ENCODE results near the gene MT1F. TPM values are rescaled to one million over a fixed set of nuclear protein-coding genes. Genes with fewer than 3 reads are reported as not detected.
A peak's percentile ranks its signal among the peaks of the same experiment; 100 is the strongest.

Gene MT1F
- total RNA-seq, 1 donor from 2014 or later, result 11.0 TPM

- no peak for DNase-seq (ENCODE audit: low read depth)
Observed at GRCh38 chr16:56625943-56626654, 31.7 kb upstream of the MT1F start.

GRCh38 chr16:56626685-56627084 is 31.1 kb upstream of the MT1F start:
- DNase-seq (ENCODE audit: low read depth), result no peak

DNA sequence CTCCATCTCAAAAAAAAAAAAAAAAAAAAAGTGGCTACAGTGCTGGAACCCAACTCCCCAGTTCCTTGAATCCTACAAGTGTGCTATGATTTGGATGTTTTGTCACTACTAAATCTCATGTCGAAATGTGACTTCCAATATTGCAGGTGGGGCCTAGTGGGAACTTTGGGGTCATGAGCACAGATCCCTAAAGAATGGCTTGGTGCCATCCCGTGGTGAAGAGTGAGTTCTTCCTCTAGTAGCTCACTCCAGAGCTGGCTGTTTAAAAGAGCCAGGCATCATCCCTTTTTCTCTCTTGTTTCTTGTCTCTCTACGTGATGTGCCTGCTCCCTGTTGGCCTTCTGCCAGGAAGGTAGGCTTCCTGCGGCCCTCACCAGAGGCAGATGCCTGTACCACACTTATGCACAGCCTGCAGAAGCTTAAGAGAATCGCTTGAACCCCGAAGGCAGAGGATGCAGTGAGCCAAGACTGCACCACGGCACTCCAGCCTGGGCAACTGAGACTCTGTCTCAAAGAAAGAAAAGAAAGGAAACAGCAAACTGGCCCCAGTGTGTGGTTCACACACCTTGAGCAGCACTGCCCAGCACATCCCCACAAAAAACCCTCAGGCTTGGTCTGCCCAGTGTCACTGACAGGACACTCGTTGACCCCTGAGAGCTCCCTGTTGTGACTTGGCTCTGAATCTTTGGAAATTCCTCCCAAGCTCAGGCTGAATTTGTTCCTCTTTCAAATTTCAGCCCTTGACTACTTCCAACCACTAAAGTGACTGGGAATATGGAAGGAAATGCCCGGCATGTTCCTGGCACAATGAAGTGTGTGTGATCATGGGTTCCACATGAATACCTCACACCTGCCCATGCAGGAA is 29.0 kb upstream of the MT1F start:
- peak; percentile 50 for DNase-seq (ENCODE audit: low read depth)

- DNase-seq (ENCODE audit: low read depth), result no peak
Observed at GRCh38 chr16:56629531-56629930, 28.2 kb upstream of the MT1F start.

DNA sequence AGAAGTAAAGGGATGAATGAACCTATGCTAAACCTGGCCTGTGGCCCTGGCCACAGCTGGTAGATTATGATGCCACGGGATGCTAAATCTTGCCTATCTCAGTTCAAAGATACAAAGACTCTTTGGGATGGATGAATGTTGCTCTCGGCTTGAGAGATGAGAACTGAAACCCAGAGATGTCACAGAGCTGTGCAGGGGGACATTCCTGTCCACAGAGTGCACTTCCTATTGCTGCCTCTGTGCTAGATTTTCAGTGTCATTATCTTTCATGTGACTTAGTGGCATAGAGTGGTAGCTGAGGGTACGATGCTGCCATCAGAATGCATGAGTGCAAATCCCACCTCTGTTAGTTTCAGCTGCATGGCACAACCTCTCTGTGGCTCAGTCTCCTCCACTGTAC is 27.6 kb upstream of the MT1F start:
- no peak for DNase-seq (ENCODE audit: low read depth)

- no peak for DNase-seq (ENCODE audit: low read depth)
Observed at GRCh38 chr16:56631197-56631596, 26.6 kb upstream of the MT1F start.

DNA sequence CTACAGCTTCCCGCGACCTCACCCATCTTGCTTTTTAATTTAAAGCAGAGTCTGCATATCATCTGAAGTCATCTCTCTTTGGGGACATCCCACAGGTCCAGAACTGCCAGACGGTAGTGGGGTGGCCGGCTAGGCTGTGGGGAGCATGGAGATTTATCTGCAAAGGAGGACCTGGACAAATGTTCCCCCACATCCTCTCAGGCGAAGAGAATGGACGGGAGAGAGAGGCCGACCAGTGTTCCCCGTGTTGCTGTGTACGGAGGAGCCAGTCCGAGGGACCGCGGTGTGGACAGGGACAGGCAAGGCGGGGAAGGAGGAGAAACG is 26.0 kb upstream of the MT1F start:
- DNase-seq (ENCODE audit: low read depth), result no peak

GRCh38 chr16:56632156-56632847 is 25.5 kb upstream of the MT1F start, which contains the start of gene MT1M:
Gene MT1M (plus strand): TSS chr16:56632659. CDS start chr16:56632732, 73 bp downstream.
- DNase-seq (ENCODE audit: low read depth), result no peak

GRCh38 chr16:56632848-56633365 is 24.9 kb upstream of the MT1F start:
- no peak for DNase-seq (ENCODE audit: low read depth)

DNA sequence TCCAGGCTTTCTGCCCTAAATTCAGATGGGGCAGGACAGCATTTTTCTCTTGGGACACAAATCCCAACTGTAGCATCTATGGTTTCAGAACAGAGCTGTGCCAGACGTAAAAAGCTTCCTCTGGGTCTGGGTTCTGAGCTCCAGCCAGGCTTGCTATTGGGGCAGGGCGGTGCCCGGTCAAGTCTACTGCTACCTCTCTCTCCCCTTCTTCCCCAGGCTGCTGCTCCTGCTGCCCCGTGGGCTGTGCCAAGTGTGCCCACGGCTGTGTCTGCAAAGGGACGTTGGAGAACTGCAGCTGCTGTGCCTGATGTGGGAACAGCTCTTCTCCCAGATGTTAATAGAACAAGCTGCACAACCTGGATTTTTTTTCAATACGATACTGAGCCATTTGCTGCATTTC is 24.2 kb upstream of the MT1F start:
- DNase-seq (ENCODE audit: low read depth), result no peak

DNA sequence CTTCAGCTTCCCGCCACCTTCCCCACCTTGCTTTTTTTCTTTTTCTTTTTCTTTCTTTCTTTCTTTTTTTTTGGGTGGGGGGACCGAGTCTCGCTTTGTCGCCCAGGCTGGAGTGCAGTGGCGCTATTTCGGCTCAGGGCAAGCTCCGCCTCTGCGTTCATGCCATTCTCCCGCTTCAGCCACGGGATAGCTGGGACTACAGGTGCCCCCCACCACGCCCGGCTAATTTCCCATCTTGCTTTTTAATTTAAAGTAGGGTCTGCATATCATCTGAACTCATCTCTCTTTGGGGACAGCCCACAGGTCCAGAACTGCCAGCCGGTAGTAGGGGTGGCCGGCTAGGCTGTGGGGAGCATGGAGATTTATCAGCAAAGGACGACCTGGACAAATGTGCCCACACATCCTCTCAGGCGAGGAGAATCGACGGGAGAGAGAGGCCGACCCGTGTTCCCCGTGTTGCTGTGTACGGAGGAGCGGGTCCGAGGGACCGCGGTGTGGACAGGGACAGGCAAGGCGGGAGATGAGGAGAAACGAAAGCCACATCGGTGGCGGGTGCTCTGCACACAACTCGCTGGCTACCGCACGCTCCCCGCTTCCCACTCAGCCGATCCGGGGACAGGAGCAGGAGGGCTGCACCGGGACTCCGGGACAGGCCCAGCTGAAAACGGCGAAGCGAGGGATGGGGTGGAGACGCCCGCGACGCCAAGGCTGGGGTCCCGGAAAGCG is 22.9 kb upstream of the MT1F start:
- DNase-seq (ENCODE audit: low read depth), result no peak

GRCh38 chr16:56635441-56635967 is 22.3 kb upstream of the MT1F start:
- DNase-seq (ENCODE audit: low read depth), result no peak

DNA sequence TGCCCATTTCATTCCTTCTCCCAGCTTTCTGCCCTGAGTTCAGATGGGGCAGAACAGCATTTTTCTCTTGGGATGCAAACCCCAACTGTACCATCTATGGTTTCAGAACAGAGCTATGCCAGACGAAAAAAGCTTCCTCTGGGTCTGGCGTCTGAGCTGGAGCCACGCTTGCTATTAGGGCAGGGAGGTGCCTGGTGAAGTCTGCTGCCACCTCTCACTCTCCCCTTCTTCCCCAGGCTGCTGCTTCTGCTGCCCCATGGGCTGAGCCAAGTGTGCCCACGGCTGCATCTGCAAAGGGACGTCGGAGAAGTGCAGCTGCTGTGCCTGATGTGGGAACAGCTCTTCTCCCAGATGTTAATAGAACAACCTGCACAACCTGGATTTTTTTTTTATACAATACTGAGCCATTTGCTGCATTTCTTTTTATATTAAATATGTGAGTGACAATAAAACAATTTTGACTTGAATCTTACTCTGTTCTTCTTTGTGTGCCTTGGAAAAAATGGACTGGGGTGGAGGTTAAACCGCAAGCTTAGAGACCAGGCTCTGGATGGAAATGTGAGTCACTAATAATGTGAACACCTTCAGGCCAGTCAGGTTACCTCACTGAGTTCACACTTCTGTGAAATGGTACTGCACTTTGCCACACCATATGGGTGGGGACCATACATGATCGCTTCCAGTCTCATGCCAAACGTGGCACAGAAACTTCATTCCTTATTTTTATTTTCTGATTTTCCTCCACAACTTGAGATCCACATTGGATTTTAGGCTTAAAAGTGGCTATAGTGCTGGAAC is 20.9 kb upstream of the MT1F start:
- no peak for DNase-seq (ENCODE audit: low read depth)

DNA sequence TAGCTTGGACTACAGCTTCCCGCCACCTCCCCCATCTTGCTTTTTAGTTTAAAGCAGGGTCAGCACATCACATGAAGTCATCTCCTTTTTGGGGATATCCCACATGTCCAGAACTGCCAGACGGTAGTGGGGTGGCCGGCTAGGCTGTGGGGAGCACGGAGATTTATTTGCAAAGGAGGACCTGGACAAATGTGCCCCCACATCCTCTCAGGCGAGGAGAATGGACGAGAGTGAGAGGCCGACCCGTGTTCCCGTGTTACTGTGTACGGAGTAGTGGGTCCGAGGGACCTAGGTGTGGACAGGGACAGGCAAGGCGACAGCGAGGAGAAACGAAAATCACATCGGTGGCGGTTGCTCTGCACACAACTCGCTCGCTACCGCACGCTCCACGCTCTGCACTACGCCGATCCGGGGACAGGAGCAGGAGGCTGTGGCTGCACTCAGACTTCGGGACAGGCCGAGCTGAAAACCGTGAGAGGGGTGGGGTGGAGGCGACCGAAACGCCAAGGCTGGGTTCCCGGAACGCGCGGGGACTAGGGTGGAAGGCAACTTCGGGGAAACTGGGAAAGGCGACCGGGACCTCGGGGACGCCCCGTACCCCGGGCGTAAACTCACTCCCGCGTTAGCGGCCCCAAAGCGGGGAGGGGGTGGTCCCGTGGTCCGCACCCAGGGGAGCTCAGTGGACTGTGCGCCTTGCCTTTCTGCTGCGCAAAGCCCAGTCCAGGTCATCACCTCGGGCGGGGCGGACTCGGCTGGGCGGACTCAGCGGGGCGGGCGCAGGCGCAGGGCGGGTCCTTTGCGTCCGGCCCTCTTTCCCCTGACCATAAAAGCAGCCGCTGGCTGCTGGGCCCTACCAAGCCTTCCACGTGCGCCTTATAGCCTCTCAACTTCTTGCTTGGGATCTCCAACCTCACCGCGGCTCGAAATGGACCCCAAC is 19.7 kb upstream of the MT1F start, which contains the start of gene MT1A:
MT1A (plus strand) TSS at position 853 of the 937 bp plus-strand sequence; CDS start at position 926, 73 bp downstream.
- no peak for DNase-seq (ENCODE audit: low read depth)

DNA sequence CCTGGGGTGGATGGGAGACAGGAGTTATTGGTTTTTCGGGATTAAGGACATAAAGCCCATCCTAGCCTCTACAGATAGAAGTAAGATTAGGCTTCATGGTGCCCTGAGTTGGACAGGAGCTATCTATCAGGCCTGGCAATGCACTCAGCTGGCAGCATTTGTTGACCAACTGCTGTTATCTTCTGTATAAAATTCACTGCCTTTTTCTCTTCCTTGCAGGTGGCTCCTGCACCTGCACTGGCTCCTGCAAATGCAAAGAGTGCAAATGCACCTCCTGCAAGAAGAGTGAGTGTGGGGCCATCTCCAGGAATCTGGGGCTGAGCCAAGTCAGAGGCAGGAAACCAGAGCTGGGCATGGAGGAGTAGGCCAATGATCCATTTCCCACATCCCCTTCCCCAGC is 18.7 kb upstream of the MT1F start:
- no peak for DNase-seq (ENCODE audit: low read depth)

DNA sequence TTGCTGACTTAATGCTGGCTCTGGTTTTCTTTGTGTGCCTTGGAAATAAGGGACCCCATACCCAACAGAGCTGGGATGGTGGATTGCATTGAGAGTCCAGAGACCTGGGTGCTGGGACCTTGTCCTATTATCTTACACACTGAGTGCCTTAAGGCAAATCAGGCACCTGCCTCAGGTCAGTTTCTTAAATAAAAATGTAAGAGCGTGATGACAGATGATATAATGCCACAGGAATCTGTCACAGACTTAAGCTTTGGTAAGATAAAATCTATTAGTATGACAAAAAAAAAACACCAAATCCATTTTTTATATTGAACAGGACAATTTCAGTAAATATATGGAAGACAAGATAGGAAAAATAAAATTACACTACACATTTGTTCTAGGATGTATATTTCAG is 17.7 kb upstream of the MT1F start:
- no peak for DNase-seq (ENCODE audit: low read depth)

DNA sequence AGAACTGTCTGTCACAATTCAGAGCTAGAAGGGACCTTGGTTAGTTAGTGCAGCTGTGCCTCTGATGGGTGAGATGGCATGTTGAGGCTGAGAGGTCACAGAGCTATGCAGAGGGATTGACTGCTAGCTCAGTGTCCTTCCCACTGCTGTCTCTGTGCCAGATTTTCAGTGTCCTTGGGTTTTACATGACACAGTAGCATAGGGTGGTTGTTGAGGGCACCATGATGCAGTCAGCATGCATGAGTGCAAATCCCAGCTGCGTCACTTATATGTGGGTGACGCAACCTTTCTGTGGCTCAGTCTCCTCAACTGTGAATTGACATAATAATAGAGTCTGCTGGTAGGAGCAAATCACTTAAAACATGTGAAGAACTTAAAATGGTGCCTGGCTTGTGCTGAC is 16.6 kb upstream of the MT1F start:
- no peak for DNase-seq (ENCODE audit: low read depth)

- peak; percentile 52 for DNase-seq (ENCODE audit: low read depth)
Observed at GRCh38 chr16:56643080-56643778, 14.5 kb upstream of the MT1F start.

- no peak for DNase-seq (ENCODE audit: low read depth)
Observed at GRCh38 chr16:56643833-56644232, 13.9 kb upstream of the MT1F start.

Data from renal cortical epithelial cell (primary cell).